ENCODE results near the gene DCK. TPM values are rescaled to one million over a fixed set of nuclear protein-coding genes. Genes with fewer than 3 reads are reported as not detected.
A peak's percentile ranks its signal among the peaks of the same experiment; 100 is the strongest.

Gene DCK
- total RNA-seq, 2 donors from 2014 or later: 4.6 to 7.3 TPM

- ATAC-seq (no peak), DNase-seq (no peak)
- 38 to 44% methylated on average over 1 of the region's 1 CpG for WGBS, 2 donors
- H3K9me3 ChIP-seq: no peaks in the 10 kb centered on the region
- intact Hi-C loops (cut with DNase I): no loop called here
- H3K36me3 ChIP-seq (replicated peaks in 1 of 2; ENCODE audit: insufficient read depth in 1 of 2, low read depth in 2 of 2): no peaks in the 10 kb centered on the region
- no peaks in the 10 kb centered on the region for H3K27me3 ChIP-seq
- TF ChIP-seq POLR2A (IDR thresholded peaks at IDR 0.05): no peak
- TF ChIP-seq CTCF (IDR thresholded peaks at IDR 0.05): no peak
- H3K4me3 ChIP-seq: no peak overlapping the region
- H3K4me1 ChIP-seq: peaks cover 34% of the 10 kb centered on the region
- H3K27ac ChIP-seq: no peak overlapping the region
Observed at GRCh38 chr4:71069063-71069462, 75.6 kb downstream of the DCK start.

GRCh38 chr4:71070015-71070414 is 76.6 kb downstream of the DCK start:
- Histone ChIP-seq H3K27me3 (no peaks in the 10 kb centered on the region), H3K27ac (no peak overlapping the region), H3K4me3 (no peak overlapping the region), H3K36me3 (replicated peaks in 1 of 2; ENCODE audit: insufficient read depth in 1 of 2, low read depth in 2 of 2) (no peaks in the 10 kb centered on the region), H3K9me3 (no peaks in the 10 kb centered on the region), H3K4me1 (peaks cover 42% of the 10 kb centered on the region)
- TF ChIP-seq CTCF (IDR thresholded peaks at IDR 0.05) (no peak), POLR2A (IDR thresholded peaks at IDR 0.05) (no peak)
- ATAC-seq (no peak), DNase-seq (no peak)
- intact Hi-C loops (cut with DNase I): no loop called here
- 93 to 100% methylated on average over 1 of the region's 1 CpG for WGBS, 2 donors

GRCh38 chr4:71074452-71075299 is 81.2 kb downstream of the DCK start:
- peak; percentile 83 for ATAC-seq
- 16 to 23% methylated on average over 10 of the region's 10 CpGs for WGBS, 2 donors
- intact Hi-C loops (cut with DNase I): no loop called here

More at GRCh38 chr4:71074452-71075299, 81.2 kb downstream of the DCK start:
- no peak overlapping the region for H3K4me3 ChIP-seq
- H3K4me1 ChIP-seq: peaks cover 23% of the 10 kb centered on the region
- H3K27me3 ChIP-seq: no peaks in the 10 kb centered on the region
- DNase-seq: peak; percentile 48 to 67 (median 58)
- peak overlapping the region in 3 of 4 donors; percentile 44 to 77 (median 64) for H3K27ac ChIP-seq
- H3K36me3 ChIP-seq (replicated peaks in 1 of 2; ENCODE audit: insufficient read depth in 1 of 2, low read depth in 2 of 2): no peaks in the 10 kb centered on the region
- TF ChIP-seq CTCF (IDR thresholded peaks at IDR 0.05) (peak in 1 of 7 experiments; percentile 16), POLR2A (IDR thresholded peaks at IDR 0.05) (peak in 2 of 3 donors; percentile 13 to 35)
- no peaks in the 10 kb centered on the region for H3K9me3 ChIP-seq

Other genes with a start within 250 kb of the DCK start
- 10 to 100 TPM; 33.0 to 38.7 TPM for gene GRSF1, start 153.8 kb upstream of the DCK start, total RNA-seq
- gene MOB1B, start 91.3 kb upstream of the DCK start, total RNA-seq: 10 to 100 TPM in 1 of 2 donors, 1 to 10 TPM in 1; 9.2 to 12.7 TPM

Measured in body of pancreas (tissue), 4 donors.